GM18508 (cell line): ENCODE results near the gene LMBR1.
"Not testable (repeated sequence)": the region's sequence is repeated elsewhere in the genome, so short reads cannot be mapped to it uniquely, and the experiment has no call there.

ENCODE experiments used
- ATAC-seq: cut with Tn5 transposase; IDR thresholded peaks from one replicate; pipeline ENCODE4 v1.9.1; 2021; ENCODE audit warnings: moderate number of reproducible peaks; ENCODE audit not compliant: insufficient read depth, unreplicated experiment

LMBR1 gene

DNA sequence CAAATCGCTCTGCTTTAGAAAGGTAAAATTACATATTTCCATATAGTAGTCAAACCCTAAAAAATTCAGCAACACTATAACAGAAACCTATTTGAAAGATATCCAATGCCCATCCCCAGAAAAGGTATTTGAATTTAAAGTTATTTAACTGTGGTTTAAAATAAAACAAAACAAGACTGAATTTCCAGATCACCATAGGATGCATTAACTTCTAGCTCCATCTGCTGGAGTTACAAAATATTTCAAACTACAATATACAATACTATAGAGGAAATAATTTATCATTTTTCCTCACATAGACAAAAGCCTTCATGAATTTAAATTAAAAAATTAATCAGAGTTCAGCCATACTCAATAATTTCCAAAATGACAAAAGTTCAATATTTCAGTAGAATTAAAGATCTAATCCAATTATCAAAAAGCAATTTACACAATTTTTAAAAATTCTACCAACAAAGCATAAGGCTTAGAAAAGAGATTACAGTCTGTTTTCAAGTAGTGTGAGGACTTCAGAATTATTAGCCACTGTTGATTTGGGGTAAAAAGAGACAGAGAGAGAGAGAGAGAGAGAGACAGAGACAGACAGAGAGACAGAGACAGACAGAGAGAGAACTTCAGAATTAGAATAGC, 75.9 kb downstream of the LMBR1 start:
- ATAC-seq, result no peak

DNA sequence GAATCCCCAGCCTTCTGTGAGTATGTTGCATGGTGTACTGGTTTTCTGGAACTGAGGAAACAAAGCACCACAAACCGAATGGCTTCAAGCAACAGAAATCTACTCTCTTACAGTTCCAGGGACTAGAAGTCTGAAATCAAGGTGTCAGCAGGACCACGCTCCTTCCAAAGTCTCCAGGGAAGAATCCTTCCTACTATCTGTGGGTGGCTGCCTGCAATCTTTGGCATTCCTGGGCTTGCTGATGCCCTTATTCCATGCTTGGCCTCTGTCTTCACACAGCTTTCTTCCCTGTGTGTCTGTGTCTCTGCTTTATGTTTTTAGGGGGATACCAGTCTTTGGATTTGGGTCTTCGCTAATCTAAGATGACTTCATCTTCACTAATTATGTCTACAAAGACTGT, 81.3 kb downstream of the LMBR1 start:
- ATAC-seq, result no peak

DNA sequence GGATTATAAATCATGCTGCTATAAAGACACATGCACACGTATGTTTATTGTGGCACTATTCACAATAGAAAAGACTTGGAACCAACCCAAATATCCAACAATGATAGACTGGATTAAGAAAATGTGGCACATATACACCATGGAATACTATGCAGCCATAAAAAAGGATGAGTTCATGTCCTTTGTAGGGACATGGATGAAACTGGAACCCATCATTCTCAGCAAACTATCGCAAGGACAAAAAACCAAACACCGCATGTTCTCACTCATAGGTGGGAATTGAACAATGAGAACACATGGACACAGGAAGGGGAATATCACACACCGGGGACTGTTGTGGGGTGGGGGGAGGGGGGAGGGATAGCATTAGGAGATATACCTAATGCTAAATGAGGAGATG, 89.3 kb downstream of the LMBR1 start:
- not testable (repeated sequence) for ATAC-seq

DNA sequence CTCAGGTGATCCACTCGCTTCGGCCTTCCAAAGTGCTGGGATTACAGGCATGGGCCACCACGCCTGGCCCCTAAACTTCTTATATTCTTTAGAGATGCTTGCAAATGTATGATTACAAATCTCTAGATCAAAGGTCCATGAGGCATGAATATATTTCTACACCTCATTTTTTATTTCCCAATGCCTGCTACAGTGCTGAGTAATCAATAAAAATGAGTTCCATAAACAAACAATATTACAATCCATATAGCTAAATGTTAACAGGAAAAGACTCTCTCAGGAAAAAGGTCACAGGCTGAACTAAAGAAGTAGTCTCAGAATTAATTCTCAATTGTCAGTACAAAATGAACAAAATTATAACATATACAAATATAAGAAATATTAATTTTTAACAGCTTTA, 90.8 kb downstream of the LMBR1 start:
- ATAC-seq, result no peak

DNA sequence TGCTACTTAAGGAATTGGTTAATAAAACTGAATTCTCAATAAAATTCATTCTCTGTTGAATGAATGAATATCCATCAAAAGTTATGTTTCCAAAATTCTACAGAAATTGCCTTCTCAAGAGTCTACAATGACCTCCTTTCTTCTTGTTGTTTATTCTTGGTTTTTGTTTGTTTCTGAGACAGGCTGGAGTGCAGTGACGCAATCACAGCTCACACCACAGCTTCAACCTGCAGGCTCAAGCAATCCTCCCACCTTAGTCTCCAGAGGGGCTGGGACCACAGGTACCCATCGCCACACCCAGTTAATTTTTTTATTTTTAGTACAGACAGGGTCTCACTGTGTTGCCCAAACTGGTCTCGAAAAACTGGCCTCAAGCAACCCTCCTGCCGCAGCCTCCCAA, 97.6 kb downstream of the LMBR1 start:
- ATAC-seq, result no peak

DNA sequence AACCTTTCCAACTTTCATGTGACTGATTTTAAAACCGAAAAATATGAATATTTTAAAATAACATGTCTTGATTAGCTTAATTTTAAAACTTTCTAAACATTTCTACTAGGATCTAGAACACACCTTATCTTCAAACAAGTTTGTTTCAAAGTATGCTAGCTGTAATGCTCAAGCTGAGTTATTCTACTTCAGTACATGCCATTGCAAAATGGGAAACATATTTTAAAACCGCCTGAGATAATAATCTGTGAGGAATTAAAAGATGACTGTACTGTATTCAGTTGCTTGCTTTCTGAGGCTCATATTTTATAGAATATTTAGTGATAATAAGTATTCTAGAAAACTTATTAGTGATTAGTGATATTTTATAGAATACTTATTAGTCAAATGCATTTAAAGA, 99.6 kb downstream of the LMBR1 start:
- no peak for ATAC-seq

DNA sequence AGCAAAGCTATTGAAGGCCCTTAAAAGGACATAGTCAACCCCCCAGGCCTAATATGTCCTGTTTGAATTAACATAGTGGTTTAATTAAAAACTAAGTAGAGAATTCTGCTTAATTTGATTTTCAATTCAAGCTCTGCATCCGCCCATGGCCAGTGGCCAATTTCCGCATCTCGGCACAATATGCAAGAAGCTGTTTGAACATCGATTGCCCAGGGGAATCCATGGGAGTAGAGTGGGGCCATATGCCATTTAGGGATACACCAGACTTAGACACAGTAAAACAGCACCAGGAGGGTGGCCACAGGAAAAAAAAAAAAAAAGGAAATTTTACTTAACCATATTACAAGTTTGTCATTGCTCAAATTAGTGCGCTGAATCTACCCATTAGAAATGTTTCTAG, 100.4 kb downstream of the LMBR1 start:
- ATAC-seq, result no peak

DNA sequence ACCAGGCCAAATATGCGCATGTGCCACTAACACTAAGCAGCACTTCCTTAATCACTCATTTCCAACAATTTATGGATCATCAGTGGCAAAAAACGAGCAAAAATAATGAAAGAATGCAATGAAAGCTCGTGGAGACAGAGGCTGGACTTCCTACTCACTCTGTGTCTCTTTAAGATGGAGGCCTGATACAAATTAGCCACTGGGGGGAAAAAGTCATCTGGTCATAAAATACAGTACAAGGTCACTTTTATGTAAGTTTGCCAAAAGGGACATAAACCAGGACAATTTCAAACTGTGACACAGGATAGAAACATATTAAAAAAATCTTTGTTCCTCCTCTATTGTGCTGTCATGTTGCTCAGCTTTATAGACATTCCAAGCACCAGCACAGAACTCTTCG, 101.7 kb downstream of the LMBR1 start:
- no peak for ATAC-seq

DNA sequence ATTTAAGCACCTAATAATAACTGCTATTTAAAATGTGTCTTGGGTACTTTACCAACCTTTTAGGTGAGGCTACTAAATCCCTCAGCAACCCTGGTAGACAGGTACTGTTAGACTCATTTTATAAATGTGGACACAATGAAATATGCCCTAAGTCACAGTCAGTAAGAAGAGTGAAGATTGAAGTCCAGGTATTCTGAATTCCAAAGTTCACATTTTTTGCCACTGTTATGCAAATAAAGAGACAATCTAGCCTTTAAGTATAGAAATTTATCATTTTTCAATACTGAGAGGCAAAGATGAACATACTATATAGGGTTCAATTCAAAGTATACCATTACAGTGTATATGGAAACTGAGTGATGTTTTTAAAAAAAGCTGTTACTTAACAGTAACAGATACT, 102.7 kb downstream of the LMBR1 start:
- ATAC-seq, result no peak

DNA sequence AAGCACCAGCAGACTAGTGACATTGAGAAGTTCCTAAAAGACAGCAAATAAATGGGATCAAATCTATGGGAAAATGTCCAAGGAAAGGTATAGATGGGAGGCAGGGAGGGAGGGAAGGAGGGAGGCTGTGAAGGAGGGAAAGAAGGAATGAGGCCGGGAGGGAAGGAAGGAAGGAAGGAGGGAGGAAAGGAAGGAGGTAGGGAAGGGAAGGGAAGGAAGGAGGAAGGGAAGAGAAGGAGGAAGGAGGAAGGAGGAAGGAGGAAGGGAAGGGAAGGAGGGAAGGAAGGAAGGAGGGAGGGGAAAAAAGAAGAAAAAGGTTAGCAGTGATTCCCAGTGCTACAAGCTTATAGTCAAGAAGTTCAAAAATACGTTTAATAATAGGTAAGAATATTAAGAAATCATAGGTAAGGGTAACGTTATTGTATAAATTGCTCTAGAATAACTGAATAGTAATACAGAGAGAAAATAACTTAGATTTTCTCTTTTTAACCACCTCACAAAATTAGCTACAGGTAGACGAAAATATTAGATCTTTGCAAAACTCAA, 106.9 kb downstream of the LMBR1 start:
- ATAC-seq, result no peak

DNA sequence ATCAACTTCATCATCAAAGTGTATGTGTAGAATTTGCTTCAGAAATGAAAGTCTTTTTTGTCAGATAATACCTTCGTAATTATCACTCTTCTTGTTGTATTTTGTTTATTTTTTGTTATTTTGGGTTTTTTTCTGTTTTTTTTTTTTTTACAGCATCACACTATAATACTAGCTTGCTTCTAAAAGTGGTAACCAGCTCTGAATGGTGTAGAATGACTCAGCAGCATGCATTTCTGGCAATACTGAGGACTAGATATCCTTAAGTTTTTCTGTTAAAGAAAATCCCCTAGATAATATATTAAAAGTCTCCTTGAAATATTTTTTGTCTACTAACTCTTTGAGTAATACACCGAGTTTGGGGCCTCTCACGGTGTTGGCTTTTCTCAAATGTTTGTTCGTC, 109.1 kb downstream of the LMBR1 start:
- no peak for ATAC-seq

DNA sequence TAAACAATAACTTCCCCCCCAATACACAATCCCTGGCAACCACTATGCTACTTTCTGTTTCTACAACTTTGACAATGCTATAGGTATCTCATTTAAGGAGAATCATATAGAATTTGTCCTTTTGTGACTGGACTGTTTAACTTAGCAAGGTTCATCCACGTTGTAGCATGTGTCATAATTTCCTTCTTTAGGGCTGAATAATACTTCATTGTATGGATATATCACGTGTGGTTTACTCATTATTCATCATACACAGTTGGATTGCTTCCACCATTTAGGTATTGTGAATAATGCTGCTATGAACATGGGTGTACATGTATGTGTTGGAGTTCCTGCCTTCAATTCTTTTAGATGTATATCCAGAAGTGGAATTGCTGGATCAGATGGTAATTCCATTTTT, 111.0 kb downstream of the LMBR1 start:
- no peak for ATAC-seq

DNA sequence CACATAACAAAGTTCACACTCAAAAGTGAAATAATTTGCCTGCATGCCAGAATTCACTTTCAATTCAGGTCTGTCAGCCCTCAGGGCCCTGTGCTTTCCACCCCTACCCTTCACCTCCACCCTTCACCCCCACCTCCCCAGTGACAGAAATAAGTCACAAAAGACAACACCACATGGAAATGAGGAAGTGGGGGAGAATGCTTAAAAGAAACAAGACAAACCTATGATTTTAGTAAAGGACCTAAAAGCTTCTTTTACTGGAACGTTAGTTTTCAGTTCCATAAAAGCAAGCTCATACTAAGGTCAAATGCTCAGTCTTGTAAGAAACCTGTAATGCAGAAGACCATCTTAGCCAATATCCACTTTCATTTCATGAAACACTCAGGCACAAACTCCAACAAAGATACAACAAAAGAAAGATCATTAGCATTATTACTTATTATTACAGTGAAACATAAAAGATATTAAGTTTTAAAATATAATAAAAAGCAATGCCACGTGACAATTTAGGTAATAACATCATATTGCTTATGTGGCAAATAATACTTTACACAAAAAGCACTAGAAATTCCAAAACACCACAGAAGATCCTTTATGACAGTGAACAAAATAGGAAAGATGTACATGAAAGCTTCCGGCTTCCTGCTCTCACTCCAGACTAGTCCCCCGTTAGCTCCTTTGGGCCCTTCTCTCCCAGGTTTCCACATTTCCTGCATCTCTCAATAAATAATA, 112.1 kb downstream of the LMBR1 start:
- peak; percentile 68 for ATAC-seq

DNA sequence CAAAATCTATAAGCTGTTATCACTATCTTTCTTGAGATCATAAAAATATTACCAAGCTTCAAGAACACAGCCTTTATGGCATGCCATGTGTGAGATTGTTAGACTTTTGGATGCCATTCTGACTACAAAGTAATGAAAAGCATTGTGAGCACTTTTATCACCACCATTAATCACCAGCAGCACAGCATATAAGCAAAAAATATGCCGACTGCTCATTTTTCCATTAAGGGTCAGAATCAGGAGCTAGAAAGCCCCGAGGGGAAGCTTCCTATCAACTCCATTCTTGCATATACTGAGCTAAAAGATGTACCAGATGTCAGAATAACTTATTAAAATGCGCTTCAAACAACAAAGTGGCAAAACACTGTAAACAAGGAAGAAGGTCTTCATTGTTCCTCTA, 114.3 kb downstream of the LMBR1 start:
- ATAC-seq, result no peak

DNA sequence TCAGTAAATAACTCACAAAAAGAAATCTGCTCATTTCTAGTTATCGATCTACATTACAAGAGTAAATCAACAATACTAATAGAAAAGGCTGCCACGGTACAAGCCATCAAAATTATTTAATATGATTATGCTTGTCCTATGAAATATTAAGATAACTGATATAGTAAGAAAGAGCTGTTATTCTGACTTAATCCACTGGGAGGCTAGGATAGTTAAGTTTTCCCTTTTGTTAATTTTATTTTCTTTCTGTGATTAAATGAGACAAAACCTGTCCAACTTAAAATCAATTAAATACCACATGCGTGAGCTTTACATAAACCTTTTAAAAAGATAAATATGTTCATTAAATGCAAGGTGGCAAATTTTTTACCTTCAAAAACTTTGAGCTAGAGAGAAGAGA, 114.8 kb downstream of the LMBR1 start:
- ATAC-seq, result no peak

DNA sequence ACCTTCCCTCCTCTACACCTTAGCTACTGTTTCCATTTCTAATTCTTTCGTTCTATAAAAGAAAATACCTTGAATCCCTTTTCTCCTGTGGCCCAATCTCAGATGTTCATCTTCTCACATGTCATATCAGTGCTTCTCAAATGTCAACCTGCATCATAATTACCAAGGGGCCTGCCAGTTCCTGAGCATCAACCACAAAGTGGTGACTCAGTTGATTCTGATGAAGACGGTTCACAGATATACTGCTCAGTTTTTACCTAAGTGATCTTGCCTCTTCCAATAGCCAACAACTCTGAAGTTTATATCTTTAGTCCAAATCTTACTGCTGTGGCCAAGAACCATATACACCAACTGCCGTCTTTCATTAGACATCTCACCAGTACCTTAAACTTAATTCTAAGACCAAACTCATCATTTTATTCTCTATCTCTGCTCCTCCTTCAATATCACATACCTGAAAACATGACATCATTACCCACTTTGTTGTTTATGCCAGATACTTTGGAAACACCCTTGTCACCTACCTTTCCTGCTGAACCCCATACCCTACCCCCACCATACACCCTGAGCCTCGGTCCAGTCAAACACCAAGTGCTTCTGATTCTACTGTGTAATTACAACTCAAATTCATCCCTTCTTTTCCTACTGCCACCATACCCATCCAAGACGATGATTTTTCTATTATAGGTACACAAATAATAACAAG, 115.5 kb downstream of the LMBR1 start:
- no peak for ATAC-seq

DNA sequence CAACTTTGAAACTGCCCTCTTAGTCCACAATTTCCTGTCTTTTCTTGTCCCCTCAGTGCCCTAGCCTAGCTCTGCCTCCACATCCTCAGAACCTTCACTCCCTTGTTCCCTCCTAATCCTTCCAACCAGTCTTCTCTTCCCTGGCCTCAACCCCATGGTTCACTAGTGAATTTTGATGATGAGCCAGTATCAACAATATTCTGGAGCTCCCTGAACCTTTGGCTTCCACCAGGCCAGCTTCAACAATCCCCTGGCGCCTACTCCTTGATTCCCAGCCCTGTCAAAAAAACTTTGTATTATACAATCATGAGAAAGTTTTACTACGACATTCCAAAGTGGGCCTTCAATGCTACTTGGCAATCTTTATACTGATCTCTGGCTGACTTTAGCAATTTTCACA, 116.5 kb downstream of the LMBR1 start:
- no peak for ATAC-seq

DNA sequence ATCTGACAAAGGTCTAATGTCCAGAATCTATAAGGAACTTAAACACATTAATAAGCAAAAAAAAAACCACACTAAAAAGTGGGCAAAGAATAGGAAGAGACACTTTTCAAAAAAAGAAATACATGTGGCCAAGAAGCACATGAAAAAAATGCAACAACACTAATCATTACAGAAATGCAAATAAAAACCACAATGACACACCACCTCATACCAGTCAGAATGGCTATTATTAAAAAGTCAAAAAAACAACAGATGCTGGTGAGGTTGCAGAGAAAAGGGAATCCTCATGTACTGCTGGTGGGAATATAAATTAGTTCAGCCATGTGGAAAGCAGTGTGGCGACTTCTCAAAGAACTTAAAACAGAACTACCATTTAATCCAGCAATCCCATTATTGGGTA, 119.0 kb downstream of the LMBR1 start:
- ATAC-seq, result peak; percentile 39

DNA sequence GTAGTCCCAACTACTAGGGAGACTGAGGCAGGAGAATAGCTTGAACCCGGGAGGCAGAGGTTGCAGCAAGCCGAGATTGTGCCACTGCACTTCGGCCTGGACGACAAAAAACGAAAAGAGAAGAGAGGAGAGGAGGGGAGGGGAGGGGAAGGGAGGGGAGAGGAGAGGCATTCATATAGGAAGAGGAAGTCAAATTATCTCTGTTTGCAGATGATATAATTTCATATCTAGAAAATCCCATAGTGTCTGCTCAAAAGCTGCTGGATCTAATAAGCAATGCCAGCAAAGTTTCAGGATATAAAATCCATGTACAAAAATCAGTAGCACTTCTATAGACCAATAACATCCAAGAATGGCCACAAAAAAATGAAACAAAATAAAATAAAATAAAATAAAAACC, 120.3 kb downstream of the LMBR1 start:
- no peak for ATAC-seq

DNA sequence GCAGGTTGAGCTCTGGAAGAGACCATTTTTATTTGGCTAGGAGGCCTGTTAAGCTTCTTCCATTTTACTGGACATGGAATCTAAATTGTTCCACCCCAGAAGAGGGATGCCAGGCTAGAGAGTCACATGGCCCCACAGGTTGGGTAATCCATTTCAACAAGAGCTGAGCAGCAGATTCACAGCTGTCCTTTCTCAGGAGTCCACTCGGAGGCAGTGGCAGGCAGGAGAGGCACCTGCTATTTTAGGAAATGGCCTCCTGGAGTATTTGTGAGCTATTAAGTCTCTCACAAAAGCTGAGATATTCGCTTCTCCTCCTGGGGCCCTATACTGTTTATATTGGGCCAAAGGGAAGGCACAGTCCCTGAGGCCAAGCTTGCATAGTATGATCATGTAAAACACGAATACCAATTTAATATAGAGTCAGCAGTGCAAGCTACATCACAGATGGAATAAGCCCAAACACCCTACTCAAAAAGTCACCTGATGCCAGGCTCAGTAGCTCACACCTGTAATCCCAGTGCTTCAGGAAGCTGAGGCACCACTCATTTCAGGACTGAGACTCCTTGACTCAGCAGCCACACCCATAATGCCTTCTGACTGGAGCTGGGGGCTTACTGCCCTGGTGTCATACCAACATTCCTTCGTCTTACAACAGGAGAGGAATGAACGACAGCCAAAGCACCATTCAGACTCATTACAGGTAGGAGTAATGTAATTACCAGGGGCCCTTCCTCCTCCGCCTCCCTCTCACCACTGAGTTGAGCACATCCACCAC, 124.1 kb downstream of the LMBR1 start:
- ATAC-seq, result no peak

DNA sequence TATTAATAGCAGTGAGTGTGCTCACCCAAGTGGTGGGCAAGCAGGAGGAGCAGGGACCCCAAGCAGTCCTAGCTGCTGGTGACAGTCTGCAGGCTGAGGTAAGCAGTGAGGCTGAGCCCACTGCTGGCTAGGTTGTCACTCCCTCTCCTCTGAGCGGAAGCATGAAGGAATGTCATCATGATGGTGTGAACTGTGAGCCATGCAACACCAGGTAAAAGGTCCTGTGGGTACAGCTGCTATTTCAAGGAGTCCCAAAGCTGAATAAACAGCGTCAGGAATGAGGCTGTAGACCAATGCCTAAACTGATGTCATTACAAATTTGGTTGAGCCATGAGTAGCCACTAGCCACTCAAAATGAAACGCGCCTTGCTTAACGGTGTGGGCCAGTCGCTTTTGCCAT, 126.3 kb downstream of the LMBR1 start:
- ATAC-seq, result no peak
